Measurements from ENCODE around the gene EPX.

Gene EPX

GRCh38 chr17:58238147-58238634 lies 45.7 kb downstream of the EPX start, which contains the start of gene LPO:
LPO (plus strand) TSS chr17:58238584; CDS start chr17:58242980, 4,396 bp downstream.
- TF ChIP-seq CTCF (IDR thresholded peaks at IDR 0.05; ENCODE audit: low read depth, low read length, missing control alignments) = no peak
- no peak for DNase-seq (ENCODE audit: extremely low read depth, low read depth)
- no peak within 1 kb of the TSS for H3K4me3 ChIP-seq (replicated peaks; ENCODE audit: low read depth, low read length)

GRCh38 chr17:58239987-58240386 lies 47.5 kb downstream of the EPX start:
- no peak for DNase-seq (ENCODE audit: extremely low read depth, low read depth)
- no peak for TF ChIP-seq CTCF (IDR thresholded peaks at IDR 0.05; ENCODE audit: low read depth, low read length, missing control alignments)
- no peak overlapping the region for H3K4me3 ChIP-seq (replicated peaks; ENCODE audit: low read depth, low read length)

GRCh38 chr17:58242171-58242784 lies 49.8 kb downstream of the EPX start:
- no peak for DNase-seq (ENCODE audit: extremely low read depth, low read depth)
- no peak for TF ChIP-seq CTCF (IDR thresholded peaks at IDR 0.05; ENCODE audit: low read depth, low read length, missing control alignments)
- H3K4me3 ChIP-seq (replicated peaks; ENCODE audit: low read depth, low read length) = no peak overlapping the region

- DNase-seq (ENCODE audit: extremely low read depth, low read depth) = no peak
- no peak overlapping the region for H3K4me3 ChIP-seq (replicated peaks; ENCODE audit: low read depth, low read length)
- TF ChIP-seq CTCF (IDR thresholded peaks at IDR 0.05; ENCODE audit: low read depth, low read length, missing control alignments) = no peak
Observed at GRCh38 chr17:58244963-58245362, 52.4 kb downstream of the EPX start.

GRCh38 chr17:58245428-58246103 lies 53.0 kb downstream of the EPX start:
- no peak for TF ChIP-seq CTCF (IDR thresholded peaks at IDR 0.05; ENCODE audit: low read depth, low read length, missing control alignments)
- H3K4me3 ChIP-seq (replicated peaks; ENCODE audit: low read depth, low read length) = no peak overlapping the region
- no peak for DNase-seq (ENCODE audit: extremely low read depth, low read depth)

GRCh38 chr17:58246104-58246740 lies 53.7 kb downstream of the EPX start:
- no peak overlapping the region for H3K4me3 ChIP-seq (replicated peaks; ENCODE audit: low read depth, low read length)
- no peak for TF ChIP-seq CTCF (IDR thresholded peaks at IDR 0.05; ENCODE audit: low read depth, low read length, missing control alignments)
- DNase-seq (ENCODE audit: extremely low read depth, low read depth) = no peak

All from HFF-Myc (cell line).